Neural progenitor cell (in vitro differentiated cells): ENCODE results near the gene ETV7. TPM values are rescaled to one million over a fixed set of nuclear protein-coding genes. Genes with fewer than 3 reads are reported as not detected.

Source experiments
- DNase-seq: peaks from one replicate; pipeline ENCODE4 v3.0.0-alpha.2; 2016; ENCODE audit warnings: low spot score
- H2AFZ ChIP-seq: fragments of 200-600 bp; sonication (generic); replicated peaks from 2 replicates; pipeline ENCODE4 v1.6.1; 2016; ENCODE audit warnings: antibody characterized with exemption
- H3F3A ChIP-seq: fragments of 200-600 bp; sonication (generic); 2 replicates; pipeline ENCODE4 v1.6.1; 2016; ENCODE audit warnings: antibody characterized with exemption, low read depth
- H3K27ac ChIP-seq: fragments of 200-600 bp; sonication (generic); 2 replicates; pipeline ENCODE4 v1.5.1; 2016; ENCODE audit warnings: mild to moderate bottlenecking
- H3K27me3 ChIP-seq: fragments of 200-600 bp; sonication (generic); 2 replicates; pipeline ENCODE4 v1.6.1; 2016; ENCODE audit warnings: mild to moderate bottlenecking, moderate library complexity
- H3K36me3 ChIP-seq: fragments of 200-600 bp; sonication (generic); 2 replicates; pipeline ENCODE4 v1.5.1; 2016
- H3K4me1 ChIP-seq: fragments of 200-600 bp; sonication (generic); 2 replicates; pipeline ENCODE4 v1.6.1; 2016; ENCODE audit warnings: mixed run types
- H3K4me2 ChIP-seq: fragments of 200-600 bp; sonication (generic); 2 replicates; pipeline ENCODE4 v1.6.1; 2016
- H3K4me3 ChIP-seq: fragments of 200-600 bp; sonication (generic); 2 replicates; pipeline ENCODE4 v1.5.1; 2016
- H3K79me2 ChIP-seq: fragments of 200-600 bp; sonication (generic); 2 replicates; pipeline ENCODE4 v1.6.1; 2016; ENCODE audit warnings: low read depth
- H3K9ac ChIP-seq: fragments of 200-600 bp; sonication (generic); 2 replicates; pipeline ENCODE4 v1.6.1; 2016
- H3K9me3 ChIP-seq: fragments of 200-600 bp; sonication (generic); 2 replicates; pipeline ENCODE4 v1.5.1; 2016; ENCODE audit warnings: low read depth
- H4K20me1 ChIP-seq: fragments of 200-600 bp; sonication (generic); 2 replicates; pipeline ENCODE4 v1.6.1; 2016; ENCODE audit warnings: low read depth
- H3K27ac Mint-ChIP-seq: 3 replicates; pipeline ENCODE4 v1.8.0; 2021; ENCODE audit warnings: mixed read lengths
- H3K27me3 Mint-ChIP-seq: 2 replicates; pipeline ENCODE4 v1.8.0; 2022; ENCODE audit warnings: low read depth, mild to moderate bottlenecking, inconsistent platforms, moderate library complexity, mixed read lengths; ENCODE audit not compliant: insufficient read depth
- H3K36me3 Mint-ChIP-seq: 3 replicates; pipeline ENCODE4 v1.8.0; 2021; ENCODE audit warnings: mixed read lengths
- H3K4me1 Mint-ChIP-seq: 3 replicates; pipeline ENCODE4 v1.8.0; 2021; ENCODE audit warnings: mixed read lengths
- H3K4me3 Mint-ChIP-seq: 3 replicates; pipeline ENCODE4 v1.8.0; 2021; ENCODE audit warnings: mild to moderate bottlenecking, moderate library complexity, mixed read lengths
- H3K9me3 Mint-ChIP-seq: 3 replicates; pipeline ENCODE4 v1.8.0; 2020; ENCODE audit warnings: mixed read lengths
- CTCF ChIP-seq: fragments of 200-600 bp; sonication (generic); IDR thresholded peaks from 2 replicates; pipeline ENCODE4 v1.5.1; 2017; ENCODE audit warnings: antibody characterized with exemption, mild to moderate bottlenecking
- EZH2 ChIP-seq: fragments of 200-600 bp; sonication (generic); IDR thresholded peaks from 2 replicates; pipeline ENCODE4 v1.6.1; 2017; ENCODE audit warnings: antibody characterized with exemption, mild to moderate bottlenecking, moderate library complexity
- EZH2phosphoT487 ChIP-seq: fragments of 200-600 bp; sonication (generic); IDR thresholded peaks from 2 replicates; pipeline ENCODE4 v1.6.1; 2017; ENCODE audit warnings: antibody characterized with exemption
- total RNA-seq: library from RNA; depleted of rRNA; stranded (reverse); fragments of >200 nt; gene quantifications from 2 replicates; pipeline ENCODE4 v1.2.3, GENCODE V29; 2015; ENCODE audit warnings: low replicate concordance

The ETV7 gene
- total RNA-seq, 1 donor from 2014 or later, result 0.11 TPM

GRCh38 chr6:36343109-36343680 lies 44.3 kb downstream of the ETV7 start:
- Mint-ChIP-seq H3K27me3 (peaks cover 7% of the 10 kb centered on the region), H3K9me3 (no peaks in the 10 kb centered on the region), H3K4me3 (no peak overlapping the region), H3K27ac (no peak overlapping the region), H3K36me3 (no peaks in the 10 kb centered on the region), H3K4me1 (peaks cover 29% of the 10 kb centered on the region)
- H3F3A ChIP-seq, result no peaks in the 10 kb centered on the region
- no peak overlapping the region for H3K4me2 ChIP-seq
- no peaks in the 10 kb centered on the region for H4K20me1 ChIP-seq
- no peaks in the 10 kb centered on the region for H3K9me3 ChIP-seq
- H3K4me3 ChIP-seq, result no peak overlapping the region
- no peaks in the 10 kb centered on the region for H3K79me2 ChIP-seq
- H3K9ac ChIP-seq, result no peak overlapping the region
- H2AFZ ChIP-seq, result no peak overlapping the region
- H3K36me3 ChIP-seq, result no peaks in the 10 kb centered on the region
- H3K27ac ChIP-seq, result no peak overlapping the region
- peaks cover 4% of the 10 kb centered on the region for H3K4me1 ChIP-seq
- no peak for DNase-seq
- TF ChIP-seq EZH2phosphoT487, result no peak
- TF ChIP-seq CTCF, result no peak
- no peak for TF ChIP-seq EZH2
- peaks cover 29% of the 10 kb centered on the region for H3K27me3 ChIP-seq

GRCh38 chr6:36340618-36341454 lies 46.6 kb downstream of the ETV7 start:
- no peak overlapping the region for H3K9ac ChIP-seq
- no peaks in the 10 kb centered on the region for H4K20me1 ChIP-seq
- no peaks in the 10 kb centered on the region for H3K9me3 Mint-ChIP-seq
- peak overlapping the region; percentile 70 for H2AFZ ChIP-seq
- no peak for TF ChIP-seq EZH2phosphoT487
- TF ChIP-seq CTCF, result peak; percentile 98
- peak; percentile 39 for TF ChIP-seq EZH2
- H3K4me3 Mint-ChIP-seq, result peak overlapping the region; percentile 75
- H3K9me3 ChIP-seq, result no peaks in the 10 kb centered on the region
- no peaks in the 10 kb centered on the region for H3K79me2 ChIP-seq
- no peaks in the 10 kb centered on the region for H3F3A ChIP-seq
- no peaks in the 10 kb centered on the region for H3K36me3 ChIP-seq
- H3K27ac ChIP-seq, result no peak overlapping the region
- peaks cover 10% of the 10 kb centered on the region for H3K27me3 Mint-ChIP-seq
- peaks cover 29% of the 10 kb centered on the region for H3K27me3 ChIP-seq
- H3K4me1 ChIP-seq, result peaks cover 1% of the 10 kb centered on the region
- H3K4me1 Mint-ChIP-seq, result peaks cover 13% of the 10 kb centered on the region
- H3K4me3 ChIP-seq, result peak overlapping the region; percentile 15
- H3K36me3 Mint-ChIP-seq, result no peaks in the 10 kb centered on the region
- peak; percentile 82 for DNase-seq
- peak overlapping the region; percentile 53 for H3K4me2 ChIP-seq
- peak overlapping the region; percentile 74 for H3K27ac Mint-ChIP-seq

- no peak for DNase-seq
- H3K4me1 ChIP-seq, result no peaks in the 10 kb centered on the region
- peak overlapping the region; percentile 70 for H2AFZ ChIP-seq
- H3K36me3 ChIP-seq, result no peaks in the 10 kb centered on the region
- TF ChIP-seq CTCF, result no peak
- no peak for TF ChIP-seq EZH2
- TF ChIP-seq EZH2phosphoT487, result no peak
- H3K79me2 ChIP-seq, result no peaks in the 10 kb centered on the region
- H3K9me3 Mint-ChIP-seq, result no peaks in the 10 kb centered on the region
- no peaks in the 10 kb centered on the region for H3K9me3 ChIP-seq
- no peaks in the 10 kb centered on the region for H3K36me3 Mint-ChIP-seq
- no peak overlapping the region for H3K9ac ChIP-seq
- no peaks in the 10 kb centered on the region for H4K20me1 ChIP-seq
- H3K4me1 Mint-ChIP-seq, result peaks cover 14% of the 10 kb centered on the region
- H3K27me3 ChIP-seq, result peaks cover 29% of the 10 kb centered on the region
- H3K4me3 ChIP-seq, result no peak overlapping the region
- no peak overlapping the region for H3K27ac Mint-ChIP-seq
- H3F3A ChIP-seq, result no peaks in the 10 kb centered on the region
- H3K4me2 ChIP-seq, result peak overlapping the region; percentile 53
- no peak overlapping the region for H3K27ac ChIP-seq
- H3K27me3 Mint-ChIP-seq, result peaks cover 10% of the 10 kb centered on the region
- no peak overlapping the region for H3K4me3 Mint-ChIP-seq
Measured at GRCh38 chr6:36340306-36340617, 47.2 kb downstream of the ETV7 start.
